ENCODE data around the gene DCXR.
A peak's percentile ranks its signal among the peaks of the same experiment; 100 is the strongest.

Gene DCXR

DNA sequence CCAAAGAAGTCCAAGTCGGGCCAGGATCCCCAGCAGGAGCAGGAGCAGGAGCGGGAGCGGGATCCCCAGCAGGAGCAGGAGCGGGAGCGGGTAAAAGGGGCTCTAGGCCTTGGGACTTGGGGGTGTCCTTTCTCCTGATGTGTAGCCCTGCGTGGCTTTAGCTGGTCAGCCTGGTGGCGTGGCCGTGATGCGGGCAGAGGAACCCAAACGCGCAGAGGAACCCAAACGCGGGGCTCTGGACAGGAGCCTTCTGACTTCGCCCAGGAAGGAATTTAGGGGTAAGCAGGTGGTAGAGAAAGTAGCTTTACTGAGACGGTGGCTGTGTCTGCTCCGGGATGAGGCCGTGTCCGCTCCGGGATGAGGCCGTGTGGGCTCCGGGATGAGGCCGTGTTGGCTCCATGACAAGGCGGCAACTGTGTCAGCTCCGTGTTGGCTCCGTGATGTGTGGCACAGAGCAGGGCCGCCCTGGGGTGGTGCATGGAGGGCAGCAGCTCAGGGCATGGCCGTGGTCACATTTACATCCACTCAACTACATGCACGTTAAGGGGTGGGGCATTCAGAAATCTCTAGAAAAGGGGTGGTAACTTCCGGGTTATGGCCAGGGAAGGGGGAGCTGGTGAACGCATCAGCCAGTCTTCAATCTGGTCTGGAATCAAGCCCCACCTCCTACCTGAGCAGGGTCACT lies 40.6 kb downstream of the DCXR start:
- H3K4me1 ChIP-seq (ENCODE audit: control insufficient read depth, insufficient read depth, low read length): peaks cover 2% of the 10 kb centered on the region
- H3K9me3 ChIP-seq (ENCODE audit: control insufficient read depth, insufficient read depth, low read depth, low read length): no peaks in the 10 kb centered on the region
- peaks cover 0 to 6% of the 10 kb centered on the region in 2 experiments; a peak in 1 of 3 replicates for H3K36me3 ChIP-seq (ENCODE audit: control insufficient read depth in 2 of 2, insufficient read depth in 1 of 2, low read length in 2 of 2)
- ChIA-PET CTCF (interaction anchor here (0.6 to 1.4 kb wide), 6 partner anchors 23 to 342 kb away, joined by 3 to 7 read pairs (median 4); partner anchors contain the start of genes CENPX and NOTUM), POLR2A (interaction anchor here (0.6 to 0.9 kb wide), 6 partner anchors 12 to 296 kb away, joined by 3 to 5 read pairs (median 4); no protein-coding TSS in a partner anchor)
- TF ChIP-seq, protein P1, sequence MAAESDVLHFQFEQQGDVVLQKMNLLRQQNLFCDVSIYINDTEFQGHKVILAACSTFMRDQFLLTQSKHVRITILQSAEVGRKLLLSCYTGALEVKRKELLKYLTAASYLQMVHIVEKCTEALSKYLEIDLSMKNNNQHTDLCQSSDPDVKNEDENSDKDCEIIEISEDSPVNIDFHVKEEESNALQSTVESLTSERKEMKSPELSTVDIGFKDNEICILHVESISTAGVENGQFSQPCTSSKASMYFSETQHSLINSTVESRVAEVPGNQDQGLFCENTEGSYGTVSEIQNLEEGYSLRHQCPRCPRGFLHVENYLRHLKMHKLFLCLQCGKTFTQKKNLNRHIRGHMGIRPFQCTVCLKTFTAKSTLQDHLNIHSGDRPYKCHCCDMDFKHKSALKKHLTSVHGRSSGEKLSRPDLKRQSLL (tag by site-specific recombination; IDR thresholded peaks at IDR 0.05): peak; percentile 97
- no peak for TF ChIP-seq ZNF37A (tag by site-specific recombination; IDR thresholded peaks at IDR 0.05)
- no peak overlapping the region for H3K4me3 ChIP-seq (ENCODE audit: low read depth, low read length)
- no peak overlapping the region for H3K27ac ChIP-seq (ENCODE audit: extremely low read depth, low read depth, low read length)

DNA sequence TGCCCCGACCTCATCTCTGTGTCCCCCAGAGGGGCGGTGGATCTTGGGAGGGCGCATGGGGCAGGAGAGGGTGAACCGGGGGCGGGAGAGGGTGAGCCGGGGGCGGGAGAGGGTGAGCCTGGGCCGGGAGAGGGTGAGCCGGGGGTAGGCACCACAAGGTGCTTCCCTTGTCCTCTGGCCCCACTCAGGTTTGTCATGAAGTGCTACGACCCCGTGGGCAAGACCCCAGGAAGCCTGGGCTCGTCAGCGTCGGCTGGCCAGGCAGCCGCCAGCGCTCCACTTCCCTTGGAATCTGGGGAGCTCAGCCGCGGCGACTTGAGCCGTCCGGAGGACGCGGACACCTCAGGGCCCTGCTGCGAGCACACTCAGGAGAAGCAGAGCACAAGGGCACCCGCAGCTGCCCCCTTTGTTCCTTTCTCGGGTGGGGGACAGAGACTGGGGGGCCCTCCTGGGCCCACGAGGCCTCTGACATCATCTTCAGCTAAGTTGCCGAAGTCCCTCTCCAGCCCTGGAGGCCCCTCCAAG lies 41.2 kb downstream of the DCXR start:
- H3K36me3 ChIP-seq (ENCODE audit: control insufficient read depth in 2 of 2, insufficient read depth in 1 of 2, low read length in 2 of 2): peaks cover 0 to 6% of the 10 kb centered on the region in 2 experiments; a peak in 1 of 3 replicates
- TF ChIP-seq TCF7L2 (IDR thresholded peaks at IDR 0.05; ENCODE audit: borderline replicate concordance, low read depth, low read length) (no peak), ZSCAN23 (tag by site-specific recombination; IDR thresholded peaks at IDR 0.05) (no peak), EGR2 (tag by site-specific recombination; IDR thresholded peaks at IDR 0.05; ENCODE audit: low read depth) (peak; percentile 39; the same call in 1 of the 2 replicates), ZFP69B (tag by site-specific recombination; IDR thresholded peaks at IDR 0.05) (no peak), ZFHX2 (tag by site-specific recombination; conservative IDR thresholded peaks at IDR 0.05) (peak; percentile 28; the same call in 1 of the 2 replicates)
- TF ChIP-seq, protein P1 (tag by site-specific recombination; IDR thresholded peaks at IDR 0.05): no peak
- peaks cover 7% of the 10 kb centered on the region for H3K4me1 ChIP-seq (ENCODE audit: control insufficient read depth, insufficient read depth, low read length)
- ChIA-PET CTCF (interaction anchor here (1.0 to 1.4 kb wide), 2 partner anchors 34 to 37 kb away, joined by 3 to 6 read pairs; no protein-coding TSS in a partner anchor), POLR2A (no interaction called here)
- no peak overlapping the region for H3K27ac ChIP-seq (ENCODE audit: extremely low read depth, low read depth, low read length)
- H3K4me3 ChIP-seq (ENCODE audit: low read depth, low read length): no peak overlapping the region
- H3K9me3 ChIP-seq (ENCODE audit: control insufficient read depth, insufficient read depth, low read depth, low read length): no peaks in the 10 kb centered on the region

DNA sequence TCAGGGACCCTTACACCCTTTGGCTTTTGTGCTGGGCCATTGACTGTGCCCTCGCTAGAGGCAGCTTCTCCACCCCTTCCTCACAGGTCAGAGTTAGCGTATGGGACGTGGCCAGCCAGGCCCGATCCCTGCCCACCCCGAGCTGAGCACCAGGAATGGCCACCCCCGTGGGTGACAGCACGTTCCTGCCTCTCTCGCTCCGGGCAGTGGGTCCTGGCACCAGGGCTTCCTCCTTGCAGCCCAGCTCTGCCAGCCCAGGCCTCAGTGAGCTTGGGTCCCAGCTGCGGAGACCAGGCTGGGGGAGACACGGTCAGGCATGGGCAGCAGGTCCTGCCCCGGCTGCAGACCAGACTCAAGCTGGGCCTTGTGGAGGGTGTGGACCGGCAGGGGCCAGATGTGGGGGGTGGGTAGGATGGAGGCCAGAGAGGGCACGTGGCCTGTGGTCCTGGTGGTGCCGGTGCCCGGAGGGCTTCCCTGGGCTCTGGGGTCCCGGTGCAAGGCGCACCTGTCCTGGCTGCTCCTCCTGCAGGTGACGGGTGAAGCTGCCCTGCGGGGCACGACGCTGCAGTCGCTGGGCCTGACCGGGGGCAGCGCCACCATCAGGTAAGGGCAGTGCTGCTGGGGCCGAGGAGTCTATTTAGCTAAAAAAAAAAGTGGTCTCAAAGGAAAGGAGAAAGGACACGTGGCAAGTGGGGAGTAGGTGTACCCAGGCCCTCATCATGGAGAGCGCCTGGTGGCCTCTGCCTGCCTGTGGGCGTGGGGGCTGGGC lies 41.9 kb downstream of the DCXR start:
- TF ChIP-seq KLF8 (tag by site-specific recombination; IDR thresholded peaks at IDR 0.05) (no peak), ZBTB7A (tag by site-specific recombination; IDR thresholded peaks at IDR 0.05; ENCODE audit: low read depth) (no peak), ZNF2 (tag by site-specific recombination; IDR thresholded peaks at IDR 0.05) (no peak), ZNF529 (tag by site-specific recombination; IDR thresholded peaks at IDR 0.05; ENCODE audit: insufficient replicate concordance) (no peak), ZNF768 (tag by site-specific recombination; IDR thresholded peaks at IDR 0.05) (no peak), ZNF184 (tag by site-specific recombination; IDR thresholded peaks at IDR 0.05) (no peak)
- TF ChIP-seq, protein P2, sequence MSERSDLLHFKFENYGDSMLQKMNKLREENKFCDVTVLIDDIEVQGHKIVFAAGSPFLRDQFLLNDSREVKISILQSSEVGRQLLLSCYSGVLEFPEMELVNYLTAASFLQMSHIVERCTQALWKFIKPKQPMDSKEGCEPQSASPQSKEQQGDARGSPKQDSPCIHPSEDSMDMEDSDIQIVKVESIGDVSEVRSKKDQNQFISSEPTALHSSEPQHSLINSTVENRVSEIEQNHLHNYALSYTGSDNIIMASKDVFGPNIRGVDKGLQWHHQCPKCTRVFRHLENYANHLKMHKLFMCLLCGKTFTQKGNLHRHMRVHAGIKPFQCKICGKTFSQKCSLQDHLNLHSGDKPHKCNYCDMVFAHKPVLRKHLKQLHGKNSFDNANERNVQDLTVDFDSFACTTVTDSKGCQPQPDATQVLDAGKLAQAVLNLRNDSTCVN (tag by site-specific recombination; optimal IDR thresholded peaks at IDR 0.05): no peak
- TF ChIP-seq, protein P3, sequence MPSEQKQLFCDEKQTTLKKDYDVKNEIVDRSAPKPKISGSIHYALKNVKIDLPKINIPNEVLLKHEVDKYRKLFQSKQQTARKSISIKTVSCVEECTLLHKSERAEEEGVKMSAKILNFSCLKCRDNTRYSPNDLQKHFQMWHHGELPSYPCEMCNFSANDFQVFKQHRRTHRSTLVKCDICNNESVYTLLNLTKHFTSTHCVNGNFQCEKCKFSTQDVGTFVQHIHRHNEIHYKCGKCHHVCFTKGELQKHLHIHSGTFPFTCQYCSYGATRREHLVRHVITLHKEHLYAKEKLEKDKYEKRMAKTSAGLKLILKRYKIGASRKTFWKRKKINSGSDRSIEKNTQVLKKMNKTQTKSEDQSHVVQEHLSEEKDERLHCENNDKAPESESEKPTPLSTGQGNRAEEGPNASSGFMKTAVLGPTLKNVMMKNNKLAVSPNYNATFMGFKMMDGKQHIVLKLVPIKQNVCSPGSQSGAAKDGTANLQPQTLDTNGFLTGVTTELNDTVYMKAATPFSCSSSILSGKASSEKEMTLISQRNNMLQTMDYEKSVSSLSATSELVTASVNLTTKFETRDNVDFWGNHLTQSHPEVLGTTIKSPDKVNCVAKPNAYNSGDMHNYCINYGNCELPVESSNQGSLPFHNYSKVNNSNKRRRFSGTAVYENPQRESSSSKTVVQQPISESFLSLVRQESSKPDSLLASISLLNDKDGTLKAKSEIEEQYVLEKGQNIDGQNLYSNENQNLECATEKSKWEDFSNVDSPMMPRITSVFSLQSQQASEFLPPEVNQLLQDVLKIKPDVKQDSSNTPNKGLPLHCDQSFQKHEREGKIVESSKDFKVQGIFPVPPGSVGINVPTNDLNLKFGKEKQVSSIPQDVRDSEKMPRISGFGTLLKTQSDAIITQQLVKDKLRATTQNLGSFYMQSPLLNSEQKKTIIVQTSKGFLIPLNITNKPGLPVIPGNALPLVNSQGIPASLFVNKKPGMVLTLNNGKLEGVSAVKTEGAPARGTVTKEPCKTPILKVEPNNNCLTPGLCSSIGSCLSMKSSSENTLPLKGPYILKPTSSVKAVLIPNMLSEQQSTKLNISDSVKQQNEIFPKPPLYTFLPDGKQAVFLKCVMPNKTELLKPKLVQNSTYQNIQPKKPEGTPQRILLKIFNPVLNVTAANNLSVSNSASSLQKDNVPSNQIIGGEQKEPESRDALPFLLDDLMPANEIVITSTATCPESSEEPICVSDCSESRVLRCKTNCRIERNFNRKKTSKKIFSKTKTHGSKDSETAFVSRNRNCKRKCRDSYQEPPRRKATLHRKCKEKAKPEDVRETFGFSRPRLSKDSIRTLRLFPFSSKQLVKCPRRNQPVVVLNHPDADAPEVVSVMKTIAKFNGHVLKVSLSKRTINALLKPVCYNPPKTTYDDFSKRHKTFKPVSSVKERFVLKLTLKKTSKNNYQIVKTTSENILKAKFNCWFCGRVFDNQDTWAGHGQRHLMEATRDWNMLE (tag by site-specific recombination; conservative IDR thresholded peaks at IDR 0.05; ENCODE audit: low read depth): no peak
- TF ChIP-seq, protein P4, sequence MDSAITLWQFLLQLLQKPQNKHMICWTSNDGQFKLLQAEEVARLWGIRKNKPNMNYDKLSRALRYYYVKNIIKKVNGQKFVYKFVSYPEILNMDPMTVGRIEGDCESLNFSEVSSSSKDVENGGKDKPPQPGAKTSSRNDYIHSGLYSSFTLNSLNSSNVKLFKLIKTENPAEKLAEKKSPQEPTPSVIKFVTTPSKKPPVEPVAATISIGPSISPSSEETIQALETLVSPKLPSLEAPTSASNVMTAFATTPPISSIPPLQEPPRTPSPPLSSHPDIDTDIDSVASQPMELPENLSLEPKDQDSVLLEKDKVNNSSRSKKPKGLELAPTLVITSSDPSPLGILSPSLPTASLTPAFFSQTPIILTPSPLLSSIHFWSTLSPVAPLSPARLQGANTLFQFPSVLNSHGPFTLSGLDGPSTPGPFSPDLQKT (IDR thresholded peaks at IDR 0.05; ENCODE audit: borderline replicate concordance, low read depth, low read length): no peak
- Histone ChIP-seq H3K9me3 (ENCODE audit: control insufficient read depth, insufficient read depth, low read depth, low read length) (no peaks in the 10 kb centered on the region), H3K4me1 (ENCODE audit: control insufficient read depth, insufficient read depth, low read length) (peaks cover 7% of the 10 kb centered on the region), H3K4me3 (ENCODE audit: low read depth, low read length) (no peak overlapping the region), H3K27ac (ENCODE audit: extremely low read depth, low read depth, low read length) (no peak overlapping the region), H3K36me3 (ENCODE audit: control insufficient read depth in 2 of 2, insufficient read depth in 1 of 2, low read length in 2 of 2) (peaks cover 0 to 7% of the 10 kb centered on the region in 2 experiments; a peak in 1 of 3 replicates)
- POLR2A ChIA-PET: no interaction called here
- CTCF ChIA-PET: interaction anchor here (0.7 to 1.4 kb wide), 5 partner anchors 8 to 36 kb away, joined by 3 to 6 read pairs (median 4); no protein-coding TSS in a partner anchor
